ENCODE measurements around the gene ADD2. TPM values are rescaled to one million over a fixed set of nuclear protein-coding genes. Genes with fewer than 3 reads are reported as not detected.

Gene ADD2
- total RNA-seq, 1 experiment from 2014 or later: 0.08 TPM

DNA sequence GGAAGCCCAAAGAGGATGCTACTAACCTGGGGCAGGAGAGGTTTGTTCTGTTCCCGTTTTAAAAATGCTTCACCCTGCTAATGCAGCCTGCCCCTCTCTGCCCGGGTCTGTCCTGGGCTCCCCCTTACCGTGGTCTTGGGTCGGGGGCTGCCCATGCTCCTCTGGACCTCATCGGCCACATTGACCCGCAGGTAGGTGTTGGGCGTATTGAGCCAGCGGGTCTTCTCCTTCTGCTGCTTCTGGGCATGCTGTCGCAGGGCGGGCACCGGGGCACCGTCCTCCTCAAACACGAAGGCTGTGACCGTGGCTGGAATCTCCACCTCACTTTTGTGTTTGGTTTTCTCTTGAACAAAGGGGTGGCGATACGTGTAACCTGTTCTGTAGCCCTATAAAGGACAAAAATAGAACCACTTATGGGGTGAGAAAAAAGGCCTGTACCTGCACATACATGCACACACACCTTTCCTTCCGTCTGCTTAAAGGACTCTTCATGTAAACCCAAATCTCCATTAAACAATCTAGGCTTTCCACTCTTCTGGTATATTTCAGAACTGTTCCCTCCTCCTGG is 89.3 kb downstream of the ADD2 start:
- no peaks in the 10 kb centered on the region for H3K4me1 ChIP-seq
- no peak overlapping the region for H3K27ac ChIP-seq
- no peak overlapping the region for H3K4me3 ChIP-seq
- H3K9me3 ChIP-seq (replicated peaks): 0 out of 2 replicates have a peak, but pooled peaks cover 3% of the 10 kb centered on the region
- H3K36me3 ChIP-seq: no peaks in the 10 kb centered on the region
- peaks cover 41% of the 10 kb centered on the region for H3K27me3 ChIP-seq
- DNase-seq: no peak

DNA sequence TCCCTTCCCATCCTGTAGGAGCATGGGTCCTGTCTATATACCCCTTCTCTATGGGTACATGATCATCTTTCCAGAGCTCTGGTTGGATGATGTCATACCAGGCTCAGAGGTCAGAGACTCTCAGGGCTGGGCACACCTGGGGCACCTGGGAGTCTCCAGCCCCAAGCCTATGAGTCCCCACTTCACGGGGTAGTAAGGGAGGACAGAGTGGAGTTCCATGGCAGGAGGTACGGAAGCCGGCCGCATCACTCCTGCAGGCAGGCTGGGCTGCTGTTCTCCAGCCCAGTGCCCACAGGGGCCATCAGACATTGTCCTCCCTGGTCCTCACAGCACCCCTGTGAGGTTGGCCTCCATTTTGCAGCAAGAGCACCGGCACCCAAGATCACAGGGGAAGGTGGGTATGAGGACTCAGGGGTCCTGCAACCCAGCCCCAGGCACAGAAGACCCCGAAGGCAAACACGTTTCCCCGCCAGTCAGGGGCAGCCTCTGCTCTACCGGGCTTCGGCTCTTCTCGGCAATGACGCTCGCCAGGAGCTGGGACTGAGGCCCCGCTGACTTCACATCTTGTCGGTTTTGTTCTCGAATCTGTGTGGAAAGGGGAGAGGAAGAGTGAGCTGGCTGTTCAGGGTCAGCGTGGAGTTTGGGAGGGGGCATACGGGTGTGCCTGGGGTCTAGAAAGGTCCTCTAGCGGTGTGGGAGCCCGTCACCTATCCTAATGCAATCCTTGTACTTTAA is 91.5 kb downstream of the ADD2 start:
- DNase-seq: no peak
- Histone ChIP-seq H3K4me1 (no peaks in the 10 kb centered on the region), H3K4me3 (no peak overlapping the region), H3K27me3 (peaks cover 47% of the 10 kb centered on the region), H3K36me3 (no peaks in the 10 kb centered on the region), H3K9me3 (replicated peaks) (no peaks in the 10 kb centered on the region), H3K27ac (no peak overlapping the region)

DNA sequence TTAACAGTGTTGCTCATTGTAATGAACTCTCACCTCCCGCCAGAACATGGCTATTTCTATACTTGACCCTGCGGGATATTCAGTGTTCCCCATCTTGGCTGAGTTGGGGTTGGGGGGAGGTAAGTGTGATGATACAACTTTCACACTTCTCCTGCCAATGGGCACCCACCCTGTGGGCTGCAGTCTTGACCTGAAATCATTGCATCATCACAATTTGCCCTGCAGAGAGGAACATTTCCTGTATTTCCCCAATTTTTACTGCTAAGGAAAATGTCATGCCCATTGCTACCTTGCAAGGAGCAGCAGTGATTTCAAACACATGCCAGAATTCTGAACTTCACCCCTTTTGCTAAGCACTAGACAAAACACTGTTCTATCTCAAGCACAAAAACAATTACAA is 92.1 kb downstream of the ADD2 start:
- H3K9me3 ChIP-seq (replicated peaks): no peaks in the 10 kb centered on the region
- H3K4me3 ChIP-seq: no peak overlapping the region
- no peak overlapping the region for H3K27ac ChIP-seq
- DNase-seq: no peak
- no peaks in the 10 kb centered on the region for H3K4me1 ChIP-seq
- no peaks in the 10 kb centered on the region for H3K36me3 ChIP-seq
- H3K27me3 ChIP-seq: peaks cover 51% of the 10 kb centered on the region

DNA sequence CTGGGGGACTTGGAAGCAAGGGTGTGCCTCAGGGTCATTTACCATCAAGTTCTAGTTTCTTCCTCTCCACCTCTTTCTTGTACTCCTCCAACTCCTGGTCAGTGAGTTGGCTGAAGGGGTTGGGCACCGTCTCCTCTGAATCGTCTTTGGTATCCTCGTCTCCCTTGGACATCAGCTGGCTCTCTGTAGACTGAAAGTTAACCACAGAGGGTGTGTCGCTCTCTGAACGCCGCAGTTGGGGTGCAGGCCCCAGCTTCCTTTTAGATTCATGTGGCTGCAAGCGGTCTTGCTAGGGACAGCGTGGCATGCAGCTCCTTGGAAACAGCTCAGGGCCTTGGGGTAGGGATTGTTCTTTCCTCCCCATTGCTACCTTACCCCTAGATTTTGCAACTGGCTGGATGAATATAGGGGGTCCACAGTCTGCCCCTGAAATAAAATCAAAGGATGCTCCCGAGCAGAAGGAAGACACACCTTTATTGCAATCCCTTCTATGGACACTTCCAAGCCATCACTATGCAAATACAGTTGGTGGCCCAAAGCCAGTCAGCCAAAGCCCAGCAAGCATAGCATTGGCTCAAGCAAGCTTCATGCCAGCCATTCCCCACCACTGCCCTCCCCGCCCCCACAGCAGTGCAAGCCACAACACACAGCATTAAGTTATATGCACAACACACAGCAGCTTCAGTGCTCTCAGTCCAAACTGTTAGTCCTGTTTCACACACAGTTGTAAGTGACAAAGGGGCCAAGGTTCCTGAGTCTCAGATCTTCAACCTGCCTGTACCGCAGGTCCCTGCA is 93.2 kb downstream of the ADD2 start:
- Histone ChIP-seq H3K36me3 (no peaks in the 10 kb centered on the region), H3K4me1 (no peaks in the 10 kb centered on the region), H3K9me3 (replicated peaks) (no peaks in the 10 kb centered on the region), H3K27me3 (peaks cover 47% of the 10 kb centered on the region), H3K4me3 (no peak overlapping the region), H3K27ac (no peak overlapping the region)
- no peak for DNase-seq

DNA sequence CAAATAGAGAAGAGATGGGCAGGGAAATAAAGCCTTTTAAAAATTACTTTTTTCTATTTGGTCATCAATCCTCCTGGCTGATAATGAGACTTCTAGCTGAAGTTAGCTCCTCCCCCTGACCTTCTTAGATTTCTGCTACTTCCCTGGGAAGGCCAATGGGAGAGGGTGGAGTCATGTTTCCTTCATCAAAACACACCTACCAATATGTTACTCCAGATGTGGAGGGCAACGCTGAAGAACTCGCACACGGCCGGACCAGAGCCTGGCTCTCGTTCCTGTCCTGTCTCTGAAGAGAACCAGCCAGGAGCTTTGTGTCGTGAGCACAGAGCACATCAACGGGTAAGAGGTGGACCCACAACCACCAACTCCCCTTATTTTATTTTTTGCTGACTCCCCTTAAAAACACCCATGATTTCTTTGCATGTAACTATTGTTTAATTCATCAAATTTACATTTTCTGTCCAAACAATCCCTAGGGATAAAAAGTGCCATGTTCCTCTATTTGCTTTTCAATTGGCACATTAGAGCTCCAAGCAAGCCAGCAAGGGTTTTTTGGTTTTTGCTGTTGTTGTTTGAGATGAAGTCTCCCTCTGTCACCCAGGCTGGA is 94.9 kb downstream of the ADD2 start:
- no peak overlapping the region for H3K4me3 ChIP-seq
- no peaks in the 10 kb centered on the region for H3K9me3 ChIP-seq (replicated peaks)
- H3K4me1 ChIP-seq: no peaks in the 10 kb centered on the region
- H3K27ac ChIP-seq: no peak overlapping the region
- H3K27me3 ChIP-seq: peaks cover 58% of the 10 kb centered on the region
- no peaks in the 10 kb centered on the region for H3K36me3 ChIP-seq
- no peak for DNase-seq

DNA sequence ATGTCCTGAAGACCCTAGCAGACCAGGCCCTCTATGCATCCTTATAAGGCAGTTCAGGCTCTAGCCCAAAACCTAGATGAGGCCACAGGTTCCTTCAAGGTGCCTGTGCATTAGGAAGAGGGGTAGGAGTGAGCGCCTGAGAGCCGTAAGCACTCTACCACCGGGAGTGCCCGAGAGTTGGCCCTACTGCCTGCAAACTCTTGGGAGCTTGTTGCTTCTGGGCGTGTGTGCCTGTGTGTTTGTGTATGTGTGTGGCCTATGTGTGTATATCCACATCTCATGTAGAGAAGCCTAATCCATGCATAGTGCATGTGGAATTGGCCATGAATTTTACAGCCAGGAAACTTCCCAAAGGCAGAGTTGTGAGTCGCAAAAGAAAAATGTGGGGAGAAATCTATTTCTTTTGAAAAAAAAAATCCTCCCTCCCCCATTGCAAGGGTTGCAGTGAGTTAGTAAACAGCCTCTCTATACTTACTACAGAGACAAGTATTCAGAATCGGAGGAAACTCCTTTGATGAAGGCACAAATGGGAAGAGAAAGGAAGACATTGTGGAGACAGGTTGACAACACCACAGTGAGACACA is 96.8 kb downstream of the ADD2 start:
- H3K27ac ChIP-seq: no peak overlapping the region
- no peak overlapping the region for H3K4me3 ChIP-seq
- H3K9me3 ChIP-seq (replicated peaks): no peaks in the 10 kb centered on the region
- peaks cover 52% of the 10 kb centered on the region for H3K27me3 ChIP-seq
- no peak for DNase-seq
- no peaks in the 10 kb centered on the region for H3K36me3 ChIP-seq
- H3K4me1 ChIP-seq: no peaks in the 10 kb centered on the region

DNA sequence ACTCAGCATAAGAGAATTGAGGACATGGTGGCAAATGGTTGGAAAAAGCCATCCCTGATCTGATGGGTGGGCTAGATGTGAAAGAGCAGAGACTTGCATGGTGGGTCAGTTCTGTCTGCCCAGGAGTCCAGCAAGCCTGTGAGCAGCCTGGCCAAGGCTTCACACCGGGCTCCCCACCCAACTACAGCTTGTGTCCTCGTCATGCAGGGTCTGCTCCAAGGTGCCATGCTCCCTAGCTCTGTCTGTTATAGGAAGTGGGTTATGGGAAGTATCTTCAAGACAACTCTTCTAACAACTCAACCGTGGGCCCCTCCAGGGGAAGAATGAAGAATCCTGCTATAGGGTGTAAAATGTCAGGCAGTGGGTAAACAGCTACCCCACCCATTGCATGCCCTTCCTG is 97.4 kb downstream of the ADD2 start:
- Histone ChIP-seq H3K36me3 (no peaks in the 10 kb centered on the region), H3K4me1 (no peaks in the 10 kb centered on the region), H3K27me3 (peaks cover 47% of the 10 kb centered on the region), H3K9me3 (replicated peaks) (no peaks in the 10 kb centered on the region), H3K4me3 (no peak overlapping the region), H3K27ac (no peak overlapping the region)
- no peak for DNase-seq

DNA sequence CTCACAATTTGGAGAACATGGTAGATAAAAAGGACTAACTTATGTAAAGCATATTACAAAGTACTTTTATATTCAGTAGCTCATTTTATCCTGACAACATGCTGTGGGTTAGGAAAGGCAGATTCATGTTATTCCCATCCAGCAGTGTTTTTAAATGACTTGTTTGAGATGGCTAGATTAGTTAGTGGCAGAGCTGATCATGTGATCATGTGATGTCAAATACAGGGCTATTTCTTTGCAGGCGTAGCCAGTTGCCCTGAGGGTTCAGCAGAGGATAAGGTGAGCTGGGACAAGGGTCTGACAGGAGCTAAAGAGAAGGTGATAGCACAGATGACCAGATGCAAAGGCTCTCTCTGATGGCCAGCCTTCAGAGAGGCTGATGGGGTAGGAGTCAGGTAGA is 97.8 kb downstream of the ADD2 start:
- H3K4me1 ChIP-seq: no peaks in the 10 kb centered on the region
- no peaks in the 10 kb centered on the region for H3K36me3 ChIP-seq
- H3K27ac ChIP-seq: no peak overlapping the region
- H3K9me3 ChIP-seq (replicated peaks): no peaks in the 10 kb centered on the region
- H3K4me3 ChIP-seq: no peak overlapping the region
- peaks cover 45% of the 10 kb centered on the region for H3K27me3 ChIP-seq
- no peak for DNase-seq

DNA sequence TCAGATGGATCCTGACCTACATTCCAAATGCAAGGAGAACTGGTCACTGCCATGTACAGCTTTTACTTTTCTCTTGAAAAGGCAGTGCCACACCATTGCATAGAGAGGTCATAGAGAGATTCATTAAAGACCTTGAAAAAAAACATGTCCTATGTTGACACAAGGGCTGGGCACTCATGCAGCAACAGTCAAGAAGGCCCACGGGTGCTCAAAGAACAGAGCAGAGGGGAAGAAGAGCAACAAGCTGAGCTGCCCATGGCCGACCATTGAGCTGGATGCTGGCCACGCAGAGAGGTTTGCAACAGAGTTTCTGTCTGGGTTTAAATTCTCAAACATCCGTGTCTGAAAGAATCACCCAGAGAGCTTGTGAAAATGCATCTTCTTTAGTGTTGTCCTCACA is 99.1 kb downstream of the ADD2 start:
- Histone ChIP-seq H3K4me3 (no peak overlapping the region), H3K27ac (no peak overlapping the region), H3K36me3 (no peaks in the 10 kb centered on the region), H3K27me3 (peaks cover 33% of the 10 kb centered on the region), H3K9me3 (replicated peaks) (no peaks in the 10 kb centered on the region), H3K4me1 (no peaks in the 10 kb centered on the region)
- no peak for DNase-seq

DNA sequence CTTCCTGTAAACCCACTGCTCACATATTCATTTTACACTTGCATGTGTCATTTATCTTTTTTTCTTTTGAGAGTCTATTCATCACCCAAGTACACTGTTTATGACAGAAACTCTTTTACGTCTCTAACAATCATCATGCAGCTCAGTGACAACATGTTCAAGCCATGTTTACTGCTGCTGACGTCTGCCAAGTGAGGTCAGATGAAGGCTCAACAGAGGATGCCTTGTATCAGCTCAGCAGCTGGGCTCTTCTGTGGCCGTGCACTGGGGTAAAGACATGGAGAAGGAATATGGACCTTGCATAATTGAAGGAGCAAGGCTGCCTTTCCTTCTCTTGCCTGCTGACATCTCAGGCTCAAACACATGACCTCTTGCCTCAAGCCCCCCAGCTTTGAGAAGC is 99.6 kb downstream of the ADD2 start:
- no peak for DNase-seq
- peaks cover 33% of the 10 kb centered on the region for H3K27me3 ChIP-seq
- no peaks in the 10 kb centered on the region for H3K9me3 ChIP-seq (replicated peaks)
- no peak overlapping the region for H3K27ac ChIP-seq
- no peak overlapping the region for H3K4me3 ChIP-seq
- no peaks in the 10 kb centered on the region for H3K36me3 ChIP-seq
- no peaks in the 10 kb centered on the region for H3K4me1 ChIP-seq

DNA sequence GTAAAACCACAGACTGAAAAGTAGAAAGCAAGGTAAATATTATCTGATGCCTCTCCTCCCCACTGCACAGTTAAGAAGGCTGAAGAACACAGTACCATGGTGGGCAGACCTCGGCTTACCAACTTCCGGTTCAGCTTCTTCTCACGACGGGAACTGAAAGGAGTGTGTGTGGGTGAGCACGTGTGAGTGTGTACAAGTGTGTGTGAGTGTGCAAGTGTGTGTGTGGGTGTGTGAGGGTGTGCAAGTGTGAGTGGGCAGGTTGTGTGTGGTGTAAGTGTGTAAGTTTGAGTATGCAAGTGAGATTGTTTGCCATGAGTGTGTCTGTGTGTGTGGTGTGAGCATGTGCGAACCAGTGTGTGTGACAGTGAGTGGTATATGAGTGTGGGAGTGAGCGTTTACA is 103.5 kb downstream of the ADD2 start:
- H3K27ac ChIP-seq: no peak overlapping the region
- no peak for DNase-seq
- no peak overlapping the region for H3K4me3 ChIP-seq
- H3K9me3 ChIP-seq (replicated peaks): no peaks in the 10 kb centered on the region
- no peaks in the 10 kb centered on the region for H3K4me1 ChIP-seq
- peaks cover 23% of the 10 kb centered on the region for H3K27me3 ChIP-seq
- no peaks in the 10 kb centered on the region for H3K36me3 ChIP-seq

DNA sequence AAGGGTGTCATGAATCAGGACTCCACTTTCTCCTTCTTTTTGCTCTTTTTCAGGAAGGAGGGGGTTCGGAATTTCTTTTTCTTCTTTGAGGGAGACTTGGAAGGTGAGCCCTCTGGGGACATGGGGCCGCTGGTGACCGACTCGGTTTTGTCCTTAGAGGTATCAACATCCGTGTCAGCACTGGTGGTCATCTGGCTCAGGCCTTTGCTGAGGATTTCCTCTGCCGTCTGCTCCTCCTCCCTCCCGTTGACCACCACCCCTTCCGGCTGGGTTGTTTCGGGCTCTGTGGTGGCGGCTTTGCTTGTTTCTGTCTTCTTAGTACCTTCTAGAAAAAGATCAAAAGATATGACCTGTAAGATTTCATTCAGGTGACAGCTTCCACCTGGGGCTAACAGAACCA is 104.6 kb downstream of the ADD2 start:
- Histone ChIP-seq H3K4me3 (no peak overlapping the region), H3K9me3 (replicated peaks) (no peaks in the 10 kb centered on the region), H3K36me3 (no peaks in the 10 kb centered on the region), H3K27ac (no peak overlapping the region), H3K27me3 (peaks cover 18% of the 10 kb centered on the region), H3K4me1 (no peaks in the 10 kb centered on the region)
- no peak for DNase-seq

DNA sequence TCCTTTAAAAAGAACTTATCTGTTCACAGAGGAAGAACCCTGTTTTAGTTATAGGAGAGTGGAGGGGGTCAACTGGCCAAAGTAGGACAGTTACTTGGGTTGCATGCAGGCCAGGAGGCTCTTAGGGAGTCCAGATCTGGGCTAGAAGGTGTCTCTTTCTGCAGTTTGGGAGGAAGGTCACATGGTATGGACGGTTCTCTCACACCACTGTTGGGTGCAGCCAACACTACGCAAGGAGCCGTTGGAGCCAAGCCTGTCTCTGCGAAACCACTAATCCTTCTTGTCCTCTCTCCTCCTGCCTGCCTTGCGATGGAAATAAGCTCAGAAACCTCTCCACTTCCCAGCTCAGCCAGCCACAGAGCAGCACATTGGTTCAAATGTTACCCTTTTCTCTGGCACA is 108.4 kb downstream of the ADD2 start:
- Histone ChIP-seq H3K27ac (no peak overlapping the region), H3K4me3 (no peak overlapping the region), H3K4me1 (no peaks in the 10 kb centered on the region), H3K9me3 (replicated peaks) (no peaks in the 10 kb centered on the region), H3K36me3 (no peaks in the 10 kb centered on the region), H3K27me3 (peaks cover 25% of the 10 kb centered on the region)
- DNase-seq: no peak

DNA sequence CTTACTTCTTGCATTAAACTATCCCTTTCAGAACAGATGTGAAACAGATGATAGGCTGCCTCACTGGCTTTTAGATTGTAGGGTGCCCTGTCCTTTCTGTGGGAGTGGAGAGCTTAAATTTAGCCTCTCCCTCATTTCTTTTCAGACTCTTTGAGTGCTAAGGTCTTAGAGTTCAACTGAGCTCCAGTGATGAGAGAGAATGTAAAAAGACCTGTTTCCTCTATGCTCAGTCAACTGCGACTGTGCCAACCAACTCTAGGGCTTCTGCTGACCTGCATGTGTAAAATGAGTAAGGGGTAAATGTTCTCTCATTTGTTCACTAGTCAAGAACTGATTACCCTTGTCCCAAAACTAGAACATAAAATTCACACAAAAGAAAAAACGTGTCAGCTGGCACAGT is 109.5 kb downstream of the ADD2 start:
- no peak for DNase-seq
- Histone ChIP-seq H3K4me1 (no peaks in the 10 kb centered on the region), H3K27me3 (peaks cover 22% of the 10 kb centered on the region), H3K9me3 (replicated peaks) (no peaks in the 10 kb centered on the region), H3K27ac (no peak overlapping the region), H3K36me3 (no peaks in the 10 kb centered on the region), H3K4me3 (no peak overlapping the region)

DNA sequence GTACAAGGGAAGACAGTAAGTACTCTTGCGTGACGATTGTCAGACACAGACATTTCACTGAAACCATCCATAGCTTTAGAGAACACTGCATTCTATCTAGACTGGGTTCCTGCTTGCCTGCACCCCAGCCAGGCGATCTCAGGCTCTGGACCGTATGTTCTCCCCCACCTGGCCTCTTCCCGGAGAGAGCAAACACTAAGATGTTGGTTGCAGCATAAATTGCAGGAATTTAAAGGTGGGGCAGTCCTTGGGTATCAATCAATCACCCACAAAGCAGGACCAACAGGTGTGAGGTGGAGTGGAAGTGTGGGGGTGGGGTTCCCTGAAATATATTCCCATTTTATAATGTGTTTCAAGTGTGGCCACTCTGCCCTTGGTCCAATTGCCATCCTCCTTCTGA is 110.8 kb downstream of the ADD2 start:
- no peak overlapping the region for H3K4me3 ChIP-seq
- H3K27ac ChIP-seq: no peak overlapping the region
- H3K4me1 ChIP-seq: no peaks in the 10 kb centered on the region
- H3K36me3 ChIP-seq: no peaks in the 10 kb centered on the region
- H3K9me3 ChIP-seq (replicated peaks): no peaks in the 10 kb centered on the region
- DNase-seq: no peak
- H3K27me3 ChIP-seq: peaks cover 16% of the 10 kb centered on the region
